K562 (cell line): ENCODE results near the gene SPINK7. TPM values are rescaled to one million over a fixed set of nuclear protein-coding genes. Genes with fewer than 3 reads are reported as not detected.

ENCODE experiments used
- ATAC-seq: fragments of 200-7000 bp; cut with Tn5 transposase; 3 replicates; pipeline ENCODE4 v1.9.1; 2020; ENCODE audit warnings: moderate library complexity
- BruUV-seq: library from RNA; stranded (reverse); fragments of 400-500 nt; replicated peaks from 2 replicates; lab custom pipeline; 2021; lab: Mats Ljungman, UMichigan
- CTCF ChIA-PET: fragments of 300-600 bp; formaldehyde crosslinking; extraction: SDS; loops from one replicate; lab custom pipeline; 2021; ENCODE audit warnings: low intra/inter-chr PET ratio; lab: Yijun Ruan, JAX
- POLR2A ChIA-PET: fragments of 300-600, 350-650 bp; sonication (Branson Sonifier 250); formaldehyde crosslinking; extraction: SDS; loops from one replicate; lab custom pipeline; 2021; ENCODE audit warnings: antibody characterized with exemption, inconsistent platforms; lab: Yijun Ruan, JAX
- DNase-seq, 4 experiments: peaks; one replicate each; pipeline versions ENCODE4 v3.0.0 to v3.0.0-alpha.2; 2011 to 2018; ENCODE audit warnings: low spot score in 3 of 4, mixed read lengths in 3 of 4; ENCODE audit errors: extremely low read depth in 1 of 4
- FAIRE-seq: peaks from 2 replicates; lab custom pipeline; 2011; peaks lifted over from hg19 to GRCh38; lab: Jason Lieb, UNC
- H2AFZ ChIP-seq: 2 replicates; pipeline ENCODE4 v1.6.0; 2011; ENCODE audit warnings: low read depth, low read length, control low read depth, inconsistent platforms
- H3K27ac ChIP-seq: fragments of 200-600 bp; 3 replicates; pipeline ENCODE4 v1.8.0; 2011; ENCODE audit warnings: low read depth, mild to moderate bottlenecking, control low read depth, inconsistent platforms, low read length, moderate library complexity, mixed read lengths; ENCODE audit errors: extremely low read depth
- H3K27me3 ChIP-seq, 2 experiments: fragments of 300-600 bp in 1 of 2; 2 replicates in 1 of 2; 3 replicates in 1 of 2; pipeline versions ENCODE4 v1.6.0 to v1.8.0; 2011; ENCODE audit warnings: inconsistent platforms in 2 of 2, low read length in 2 of 2, mild to moderate bottlenecking in 1 of 2, mixed read lengths in 1 of 2, moderate library complexity in 1 of 2; ENCODE audit not compliant: control insufficient read depth in 2 of 2, insufficient read depth in 2 of 2
- H3K36me3 ChIP-seq: fragments of 300-600 bp; 3 replicates; pipeline ENCODE4 v1.8.0; 2011; ENCODE audit warnings: mild to moderate bottlenecking, low read length, inconsistent platforms; ENCODE audit not compliant: control insufficient read depth, insufficient read depth
- H3K4me1 ChIP-seq, 2 experiments: fragments of 200-600 bp in 1 of 2; replicated peaks in 1 of 2; 2 replicates in 1 of 2; 3 replicates in 1 of 2; pipeline versions ENCODE4 v1.5.1 to v1.8.0; 2011; ENCODE audit warnings: inconsistent platforms in 2 of 2, low read length in 2 of 2, mild to moderate bottlenecking in 1 of 2, mixed read lengths in 1 of 2, moderate library complexity in 1 of 2; ENCODE audit not compliant: control insufficient read depth in 2 of 2, insufficient read depth in 2 of 2
- H3K4me2 ChIP-seq: 2 replicates; pipeline ENCODE4 v1.6.1; 2011; ENCODE audit warnings: low read length, control low read depth, inconsistent platforms, mixed read lengths; ENCODE audit not compliant: insufficient read depth
- H3K4me3 ChIP-seq: fragments of 200-600 bp; sonication (generic), shearing (Covaris generic); 2 replicates; pipeline ENCODE4 v1.5.1; 2016; ENCODE audit warnings: control low read depth, inconsistent platforms
- H3K79me2 ChIP-seq: fragments of 200-600 bp; 3 replicates; pipeline ENCODE4 v1.8.0; 2011; ENCODE audit warnings: low read length, inconsistent platforms; ENCODE audit not compliant: control insufficient read depth, insufficient read depth
- H3K9ac ChIP-seq, 2 experiments: 2 replicates each; pipeline versions ENCODE4 v1.6.0 to v1.6.1; 2011; ENCODE audit warnings: low read depth in 2 of 2, low read length in 2 of 2, control low read depth in 1 of 2, inconsistent platforms in 1 of 2, mild to moderate bottlenecking in 1 of 2, mixed read lengths in 1 of 2; ENCODE audit not compliant: insufficient read depth in 1 of 2
- H3K9me1 ChIP-seq: one replicate; pipeline ENCODE4 v1.6.0; 2011; ENCODE audit warnings: inconsistent platforms, mild to moderate bottlenecking, low read length, moderate library complexity; ENCODE audit not compliant: control insufficient read depth, insufficient read depth
- H3K9me3 ChIP-seq: replicated peaks from 2 replicates; pipeline ENCODE4 v1.5.1; 2011; ENCODE audit warnings: low read depth, low read length, inconsistent platforms; ENCODE audit not compliant: control insufficient read depth, insufficient read depth
- H4K20me1 ChIP-seq: replicated peaks from 2 replicates; pipeline ENCODE4 v1.6.1; 2011; ENCODE audit warnings: low read length, inconsistent platforms, mixed read lengths; ENCODE audit not compliant: control insufficient read depth, insufficient read depth
- ARHGAP35 ChIP-seq: fragments of 450-650 bp; IDR thresholded peaks from 2 replicates; pipeline ENCODE4 v1.6.1; 2018; ENCODE audit not compliant: partially characterized antibody
- BACH1 ChIP-seq: fragments of 200-800 bp; sonication (Bioruptor generic); IDR thresholded peaks from 2 replicates; pipeline ENCODE4 v1.6.1; 2016; ENCODE audit warnings: missing genetic modification characterization, missing compliant biosample characterization
- BMI1 ChIP-seq: fragments of 150-350 bp; IDR thresholded peaks from 2 replicates; pipeline ENCODE4 v1.6.1; 2014; ENCODE audit warnings: low read length
- ELF1 ChIP-seq: fragments of 200-800 bp; sonication (Bioruptor generic); IDR thresholded peaks from 2 replicates; pipeline ENCODE4 v1.6.1; 2016; ENCODE audit warnings: missing genetic modification characterization, missing compliant biosample characterization
- MCM5 ChIP-seq: fragments of 450-650 bp; IDR thresholded peaks from 2 replicates; pipeline ENCODE4 v1.6.1; 2016; ENCODE audit warnings: low read depth
- MIER1 ChIP-seq: fragments of 450-650 bp; IDR thresholded peaks from 2 replicates; pipeline ENCODE4 v1.6.1; 2016; ENCODE audit warnings: antibody characterized with exemption, mild to moderate bottlenecking, low read depth
- MTA1 ChIP-seq: fragments of 450-650 bp; IDR thresholded peaks from 2 replicates; pipeline ENCODE4 v1.6.1; 2017; ENCODE audit warnings: borderline replicate concordance
- MTA3 ChIP-seq: fragments of 450-650 bp; formaldehyde crosslinking; IDR thresholded peaks from 2 replicates; pipeline ENCODE4 v1.6.1; 2017; ENCODE audit warnings: mild to moderate bottlenecking, borderline replicate concordance
- PHF20 ChIP-seq: fragments of 450-650 bp; IDR thresholded peaks from 2 replicates; pipeline ENCODE4 v1.6.1; 2018; ENCODE audit not compliant: partially characterized antibody
- PYGO2 ChIP-seq: fragments of 450-650 bp; IDR thresholded peaks from 2 replicates; pipeline ENCODE4 v1.6.1; 2016; ENCODE audit warnings: mild to moderate bottlenecking, missing genetic modification characterization, moderate library complexity, missing compliant biosample characterization
- RBM22 ChIP-seq: fragments of 200-400 bp; formaldehyde crosslinking; IDR thresholded peaks from 2 replicates; pipeline ENCODE4 v1.6.1; 2018; ENCODE audit warnings: low read length, low read depth; ENCODE audit not compliant: poor library complexity, severe bottlenecking
- STAG1 ChIP-seq: sonication (generic); formaldehyde crosslinking; IDR thresholded peaks from 2 replicates; pipeline ENCODE4 v1.5.0; 2020; ENCODE audit warnings: missing genetic modification reagents, borderline replicate concordance
- STAT5B ChIP-seq: fragments of 250-450 bp; sonication (Bioruptor Pico); IDR thresholded peaks from 2 replicates; pipeline ENCODE4 v1.8.0; 2021; ENCODE audit warnings: mild to moderate bottlenecking, inconsistent platforms
- TOE1 ChIP-seq, 2 experiments: fragments of 450-650 bp in 1 of 2; sonication (generic) in 1 of 2; formaldehyde crosslinking in 1 of 2; IDR thresholded peaks; 2 replicates each; pipeline versions ENCODE4 v1.7.1 to v1.8.0; 2016 to 2022; ENCODE audit warnings: borderline replicate concordance in 2 of 2, mild to moderate bottlenecking in 2 of 2, antibody characterized with exemption in 1 of 2, inconsistent platforms in 1 of 2, low read depth in 1 of 2, missing genetic modification reagents in 1 of 2, moderate library complexity in 1 of 2
- VEZF1 ChIP-seq: fragments of 200-800 bp; sonication (Bioruptor generic); IDR thresholded peaks from 2 replicates; pipeline ENCODE4 v1.6.1; 2017; ENCODE audit warnings: missing genetic modification characterization, missing compliant biosample characterization
- YY1 ChIP-seq, 3 experiments: IDR thresholded peaks; 2 replicates each; pipeline ENCODE4 v1.6.1; 2011; ENCODE audit warnings: low read length in 2 of 3, mild to moderate bottlenecking in 2 of 3, moderate library complexity in 2 of 3, borderline replicate concordance in 1 of 3, control low read depth in 1 of 3, low read depth in 1 of 3; ENCODE audit not compliant: insufficient read depth in 3 of 3, insufficient replicate concordance in 2 of 3, control insufficient read depth in 1 of 3, insufficient read length in 1 of 3; ENCODE audit errors: extremely low read depth in 1 of 3
- ZC3H8 ChIP-seq: fragments of 450-650 bp; IDR thresholded peaks from 2 replicates; pipeline ENCODE4 v1.6.1; 2017
- ZFP30 ChIP-seq: fragments of 250-450 bp; sonication (Bioruptor Pico); IDR thresholded peaks from 2 replicates; pipeline ENCODE4 v1.8.0; 2022; ENCODE audit warnings: moderate library complexity, mild to moderate bottlenecking, inconsistent platforms, borderline replicate concordance
- ZNF212 ChIP-seq: fragments of 450-650 bp; formaldehyde crosslinking; IDR thresholded peaks from 2 replicates; pipeline ENCODE4 v1.4.0; 2020; ENCODE audit warnings: mild to moderate bottlenecking
- ZNF785 ChIP-seq: fragments of 250-450 bp; sonication (Bioruptor Pico); IDR thresholded peaks from 2 replicates; pipeline ENCODE4 v1.4.0; 2020; ENCODE audit warnings: mild to moderate bottlenecking
- WGBS: fragments of 100-300 bp; shearing (Covaris generic); methylation state at CpG from one replicate; pipeline ENCODE4 v1.1.6; 2016; ENCODE audit warnings: low coverage, mixed read lengths; ENCODE audit not compliant: insufficient coverage; ENCODE audit errors: missing lambda C conversion rate; 5-methylcytosine and 5-hydroxymethylcytosine counted together
- in situ Hi-C: fragments of 300-500 bp; cut with MboI; formaldehyde crosslinking; loops from 4 replicates; pipeline ENCODE4 v1.15.0; 2018; ENCODE audit warnings: inconsistent platforms, mixed read lengths
- intact Hi-C: fragments of 100-400 bp; cut with micrococcal nuclease; formaldehyde crosslinking; loops from 2 replicates; pipeline ENCODE4 v1.14.2; 2022
- polyA plus RNA-seq, 8 experiments: library from polyadenylated mRNA; depleted of rRNA in 4 of 8; stranded (reverse) in 5 of 8; unstranded in 3 of 8; fragments of >200 nt; fragmentation: Nextera tagmentation in 2 of 8; fragmentation: Illumina TruSeq in 1 of 8; extraction: Ambion mirVana in 2 of 8; extraction: Trizol in 1 of 8; gene quantifications; 2 replicates each; pipeline versions ENCODE4 v1.2.1 to v1.2.3, GENCODE V29; 2011 to 2014; ENCODE audit warnings: inconsistent platforms in 1 of 8, missing spikeins in 1 of 8
- total RNA-seq, 7 experiments: library from RNA; depleted of rRNA in 6 of 7; stranded (reverse); fragments of >200 nt in 6 of 7; fragmentation: Illumina TruSeq in 2 of 7; extraction: Trizol in 2 of 7; gene quantifications; 2 replicates each; pipeline versions ENCODE4 v1.2.1 to v1.2.3, GENCODE V29; 2011 to 2021; ENCODE audit warnings: low replicate concordance in 1 of 7

SPINK7 gene
- total and polyA plus RNA-seq, 9 of the 15 experiments (the other 6 are each of a cell fraction or from before 2014, with no cell fraction given): not detected

- no peak for DNase-seq
- H2AFZ ChIP-seq: no peak overlapping the region
- TF ChIP-seq ZFP30 (CRISPR knock-in tag): no peak
- TF ChIP-seq ZNF212: no peak
- TF ChIP-seq ARHGAP35: no peak
- no peak for TF ChIP-seq YY1 (IDR thresholded peaks at IDR 0.05; ENCODE audit: borderline replicate concordance in 1 of 3, control insufficient read depth in 1 of 3, extremely low read depth in 1 of 3, insufficient read depth in 3 of 3, insufficient read length in 1 of 3, insufficient replicate concordance in 2 of 3, low read depth in 1 of 3, low read length in 2 of 3)
- no peak for TF ChIP-seq MTA1
- TF ChIP-seq STAG1 (CRISPR knock-in tag): no peak
- no peak for TF ChIP-seq RBM22
- TF ChIP-seq MIER1: no peak
- TF ChIP-seq ZC3H8: no peak
- TF ChIP-seq TOE1 (IDR thresholded peaks at IDR 0.05; ENCODE audit: borderline replicate concordance): no peak
- TF ChIP-seq TOE1 (CRISPR knock-in tag; IDR thresholded peaks at IDR 0.05; ENCODE audit: borderline replicate concordance, low read depth): no peak
- TF ChIP-seq MCM5: no peak
- no peak for TF ChIP-seq PHF20
- TF ChIP-seq STAT5B (CRISPR knock-in tag): no peak
- no peak for TF ChIP-seq PYGO2 (tag)
- no peak for TF ChIP-seq MTA3
- TF ChIP-seq VEZF1 (CRISPR knock-in tag): no peak
- no peak for TF ChIP-seq BACH1 (tag)
- no peak for TF ChIP-seq ELF1 (tag)
- TF ChIP-seq BMI1: no peak
- TF ChIP-seq ZNF785 (CRISPR knock-in tag): no peak
- POLR2A ChIA-PET: interaction anchor here (1.0 to 1.5 kb wide), 2 partner anchors 9 to 13 kb away, joined by 3 read pairs; no protein-coding TSS in a partner anchor
- H3K9me3 ChIP-seq: no peaks in the 10 kb centered on the region
- no peaks in the 10 kb centered on the region for H3K79me2 ChIP-seq
- intact Hi-C loops (no loop called here), in situ Hi-C loops (no loop called here)
- CTCF ChIA-PET: no interaction called here
- H3K4me1 ChIP-seq: no peaks in the 10 kb centered on the region; a peak in 1 of 5 replicates
- no peak overlapping the region for H3K27ac ChIP-seq
- H3K36me3 ChIP-seq: no peaks in the 10 kb centered on the region
- H3K9ac ChIP-seq: no peak overlapping the region
- ATAC-seq: no peak
- no peak overlapping the region for H3K4me2 ChIP-seq
- H3K9me1 ChIP-seq: no peaks in the 10 kb centered on the region
- H3K4me3 ChIP-seq: no peak overlapping the region
- BruUV-seq: no TSS peak
- H3K27me3 ChIP-seq: no peaks in the 10 kb centered on the region
- 0% methylated on average over 3 of the region's 3 CpGs for WGBS
- FAIRE-seq: no peak
- H4K20me1 ChIP-seq: no peaks in the 10 kb centered on the region
These were observed 44.3 kb upstream of the SPINK7 start for GRCh38 chr5:148267962-148268361.
